ENCODE results near the gene MYO10. TPM values are rescaled to one million over a fixed set of nuclear protein-coding genes. Genes with fewer than 3 reads are reported as not detected.

The MYO10 gene
- total RNA-seq, 1 donor from 2014 or later, result 67.0 TPM

GRCh38 chr5:16978296-16978695 is 42.2 kb upstream of the MYO10 start:
- intact Hi-C loops (cut with DNase I), result no loop called here
- no peaks in the 10 kb centered on the region for H3K36me3 ChIP-seq
- no peak for ATAC-seq
- H3K4me1 ChIP-seq, result no peaks in the 10 kb centered on the region
- H3K27ac ChIP-seq, result no peak overlapping the region
- TF ChIP-seq CTCF (IDR thresholded peaks at IDR 0.05), result no peak
- no peaks in the 10 kb centered on the region for H3K27me3 ChIP-seq
- DNase-seq, result no peak
- H3K9me3 ChIP-seq, result no peaks in the 10 kb centered on the region
- no peak overlapping the region for H3K4me3 ChIP-seq

GRCh38 chr5:16976625-16977008 is 40.5 kb upstream of the MYO10 start:
- no peak overlapping the region for H3K27ac ChIP-seq
- no peaks in the 10 kb centered on the region for H3K27me3 ChIP-seq
- no peaks in the 10 kb centered on the region for H3K36me3 ChIP-seq
- ATAC-seq, result no peak
- H3K4me3 ChIP-seq, result no peak overlapping the region
- intact Hi-C loops (cut with DNase I), result no loop called here
- no peaks in the 10 kb centered on the region for H3K9me3 ChIP-seq
- no peaks in the 10 kb centered on the region for H3K4me1 ChIP-seq
- no peak for TF ChIP-seq CTCF (IDR thresholded peaks at IDR 0.05)
- no peak for DNase-seq

- H3K4me3 ChIP-seq, result no peak overlapping the region
- no peaks in the 10 kb centered on the region for H3K27me3 ChIP-seq
- TF ChIP-seq CTCF (IDR thresholded peaks at IDR 0.05), result no peak
- H3K4me1 ChIP-seq, result no peaks in the 10 kb centered on the region
- no peak for DNase-seq
- no peaks in the 10 kb centered on the region for H3K36me3 ChIP-seq
- H3K9me3 ChIP-seq, result no peaks in the 10 kb centered on the region
- intact Hi-C loops (cut with DNase I), result no loop called here
- no peak overlapping the region for H3K27ac ChIP-seq
- ATAC-seq, result no peak
Observed at GRCh38 chr5:16975950-16976624, 40.0 kb upstream of the MYO10 start.

- ATAC-seq (no peak), DNase-seq (no peak)
- intact Hi-C loops (cut with DNase I), result no loop called here
- Histone ChIP-seq H3K4me1 (no peaks in the 10 kb centered on the region), H3K36me3 (no peaks in the 10 kb centered on the region), H3K27me3 (no peaks in the 10 kb centered on the region), H3K27ac (no peak overlapping the region), H3K9me3 (no peaks in the 10 kb centered on the region), H3K4me3 (no peak overlapping the region)
- TF ChIP-seq CTCF (IDR thresholded peaks at IDR 0.05), result no peak
Observed at GRCh38 chr5:16974981-16975380, 38.9 kb upstream of the MYO10 start.

- Histone ChIP-seq H3K4me1 (no peaks in the 10 kb centered on the region), H3K4me3 (no peak overlapping the region), H3K36me3 (no peaks in the 10 kb centered on the region), H3K27me3 (no peaks in the 10 kb centered on the region), H3K9me3 (no peaks in the 10 kb centered on the region), H3K27ac (no peak overlapping the region)
- intact Hi-C loops (cut with DNase I), result no loop called here
- no peak for ATAC-seq
- TF ChIP-seq CTCF (IDR thresholded peaks at IDR 0.05), result no peak
- DNase-seq, result no peak
Observed at GRCh38 chr5:16970826-16971225, 34.7 kb upstream of the MYO10 start.

- intact Hi-C loops (cut with DNase I), result no loop called here
- ATAC-seq, result no peak
- Histone ChIP-seq H3K36me3 (no peaks in the 10 kb centered on the region), H3K4me3 (no peak overlapping the region), H3K4me1 (no peaks in the 10 kb centered on the region), H3K27ac (no peak overlapping the region), H3K27me3 (no peaks in the 10 kb centered on the region), H3K9me3 (no peaks in the 10 kb centered on the region)
- TF ChIP-seq CTCF (IDR thresholded peaks at IDR 0.05), result no peak
- no peak for DNase-seq
Observed at GRCh38 chr5:16970260-16970659, 34.2 kb upstream of the MYO10 start.
